A673 (cell line): ENCODE results near the gene PTK7.

Source experiments
- CTCF ChIP-seq: fragments of 300-800, 200-600 bp; sonication (generic); conservative IDR thresholded peaks from 2 replicates; pipeline ENCODE4 v1.5.1; 2017; ENCODE audit warnings: low read depth, mild to moderate bottlenecking, antibody characterized with exemption, low read length, moderate library complexity, mixed read lengths
- EZH2 ChIP-seq: fragments of 200-600 bp; sonication (generic); IDR thresholded peaks from 2 replicates; pipeline ENCODE4 v1.6.1; 2017; ENCODE audit warnings: borderline replicate concordance, low read depth, mild to moderate bottlenecking, mixed read lengths, antibody characterized with exemption, low read length; ENCODE audit not compliant: poor library complexity, severe bottlenecking

- TF ChIP-seq CTCF = no peak
- TF ChIP-seq EZH2 = no peak
Observed at GRCh38 chr6:43202451-43202850, 126.3 kb downstream of the PTK7 start.
